Measurements from ENCODE around the gene FBH1.

GRCh38 chr10:5932345-5932744, 42.3 kb downstream of the FBH1 start:
- no peak for TF ChIP-seq CTCF (IDR thresholded peaks at IDR 0.05; ENCODE audit: low read depth, low read length, poor library complexity, severe bottlenecking)
- TF ChIP-seq EZH2phosphoT487 (IDR thresholded peaks at IDR 0.05; ENCODE audit: borderline replicate concordance, low read length): no peak

All from DOHH2 (cell line).